Astrocyte (in vitro differentiated cells and primary cell): Measurements from ENCODE around the gene MEGF6. TPM values are rescaled to one million over a fixed set of nuclear protein-coding genes. Genes with fewer than 3 reads are reported as not detected.

Source experiments
- DNase-seq: peaks from one replicate; pipeline ENCODE4 v3.0.0-alpha.2; 2010; ENCODE audit warnings: low read depth
- FAIRE-seq: peaks from 2 replicates; lab custom pipeline; 2011; peaks lifted over from hg19 to GRCh38; lab: Jason Lieb, UNC
- H2AFZ ChIP-seq: 2 replicates; pipeline ENCODE4 v1.6.0; 2012; ENCODE audit warnings: low read depth, low read length, inconsistent platforms
- H3K27ac ChIP-seq: 2 replicates; pipeline ENCODE4 v1.5.1; 2011; ENCODE audit warnings: low read depth, low read length, inconsistent platforms
- H3K27me3 ChIP-seq: 2 replicates; pipeline ENCODE4 v1.6.0; 2011; ENCODE audit warnings: low read length, inconsistent platforms; ENCODE audit not compliant: insufficient read depth
- H3K36me3 ChIP-seq: 2 replicates; pipeline ENCODE4 v1.5.1; 2011; ENCODE audit warnings: low read length, inconsistent platforms; ENCODE audit not compliant: insufficient read depth
- H3K4me1 ChIP-seq: 2 replicates; pipeline ENCODE4 v1.5.1; 2011; ENCODE audit warnings: low read length, inconsistent platforms; ENCODE audit not compliant: insufficient read depth
- H3K4me2 ChIP-seq: 2 replicates; pipeline ENCODE4 v1.6.0; 2012; ENCODE audit warnings: low read length, inconsistent platforms
- H3K4me3 ChIP-seq: 2 replicates; pipeline ENCODE4 v1.5.1; 2011; ENCODE audit warnings: low read depth, mild to moderate bottlenecking, low read length, inconsistent platforms; ENCODE audit not compliant: insufficient read depth
- H3K79me2 ChIP-seq: 2 replicates; pipeline ENCODE4 v1.6.0; 2012; ENCODE audit warnings: mild to moderate bottlenecking, low read length, inconsistent platforms; ENCODE audit not compliant: insufficient read depth
- H3K9ac ChIP-seq: 2 replicates; pipeline ENCODE4 v1.6.0; 2012; ENCODE audit warnings: mild to moderate bottlenecking, low read length, inconsistent platforms
- H3K9me3 ChIP-seq: 2 replicates; pipeline ENCODE4 v1.5.1; 2012; ENCODE audit warnings: low read depth, mild to moderate bottlenecking, low read length, inconsistent platforms; ENCODE audit not compliant: insufficient read depth
- H4K20me1 ChIP-seq: 2 replicates; pipeline ENCODE4 v1.6.0; 2012; ENCODE audit warnings: low read length, inconsistent platforms; ENCODE audit not compliant: insufficient read depth
- H3K27ac Mint-ChIP-seq: one replicate; pipeline ENCODE4 v1.8.0; 2021; ENCODE audit warnings: mild to moderate bottlenecking, mixed read lengths; ENCODE audit not compliant: unreplicated experiment
- H3K27me3 Mint-ChIP-seq: one replicate; pipeline ENCODE4 v1.8.0; 2021; ENCODE audit warnings: low read depth, mixed read lengths; ENCODE audit not compliant: unreplicated experiment
- H3K36me3 Mint-ChIP-seq: one replicate; pipeline ENCODE4 v1.8.0; 2021; ENCODE audit warnings: low read depth, mixed read lengths; ENCODE audit not compliant: unreplicated experiment
- H3K4me1 Mint-ChIP-seq: one replicate; pipeline ENCODE4 v1.8.0; 2021; ENCODE audit warnings: low read depth, mixed read lengths; ENCODE audit not compliant: unreplicated experiment
- H3K4me3 Mint-ChIP-seq: one replicate; pipeline ENCODE4 v1.8.0; 2021; ENCODE audit warnings: mild to moderate bottlenecking, moderate library complexity, mixed read lengths; ENCODE audit not compliant: unreplicated experiment
- H3K9me3 Mint-ChIP-seq: one replicate; pipeline ENCODE4 v1.8.0; 2021; ENCODE audit warnings: mild to moderate bottlenecking, mixed read lengths; ENCODE audit not compliant: unreplicated experiment
- CTCF ChIP-seq: IDR thresholded peaks from 2 replicates; pipeline ENCODE4 v1.5.1; 2011; ENCODE audit warnings: low read depth, mild to moderate bottlenecking, inconsistent platforms, low read length, moderate library complexity; ENCODE audit not compliant: insufficient read depth
- EZH2 ChIP-seq: IDR thresholded peaks from 2 replicates; pipeline ENCODE4 v1.6.1; 2012; ENCODE audit warnings: mild to moderate bottlenecking, low read length, inconsistent platforms; ENCODE audit not compliant: insufficient read depth
- total RNA-seq: library from RNA; stranded (reverse); gene quantifications from 2 replicates; pipeline ENCODE4 v1.2.1, GENCODE V29; 2021

Gene MEGF6
- total RNA-seq, 1 donor from 2014 or later: 14.8 TPM

- TF ChIP-seq CTCF (no peak), EZH2 (no peak)
- peaks cover 6% of the 10 kb centered on the region for H3K4me1 ChIP-seq
- H3K9ac ChIP-seq: no peak overlapping the region
- H3K79me2 ChIP-seq: peaks cover 7% of the 10 kb centered on the region
- H3K9me3 ChIP-seq: no peaks in the 10 kb centered on the region
- no peaks in the 10 kb centered on the region for H3K9me3 Mint-ChIP-seq
- H4K20me1 ChIP-seq: no peaks in the 10 kb centered on the region
- no peaks in the 10 kb centered on the region for H3K4me1 Mint-ChIP-seq
- no peak overlapping the region for H3K4me2 ChIP-seq
- no peak overlapping the region for H3K27ac Mint-ChIP-seq
- H3K4me3 Mint-ChIP-seq: no peak overlapping the region
- H3K27me3 ChIP-seq: peaks cover 61% of the 10 kb centered on the region
- H3K36me3 Mint-ChIP-seq: no peaks in the 10 kb centered on the region
- H3K27me3 Mint-ChIP-seq: peaks cover 56% of the 10 kb centered on the region
- DNase-seq (no peak), FAIRE-seq (no peak)
- H3K27ac ChIP-seq: no peak overlapping the region
- H3K4me3 ChIP-seq: no peak overlapping the region
- no peaks in the 10 kb centered on the region for H3K36me3 ChIP-seq
- no peak overlapping the region for H2AFZ ChIP-seq
Measured at GRCh38 chr1:3653286-3653618, 41.9 kb upstream of the MEGF6 start.

- Histone ChIP-seq H3K27me3 (peaks cover 56% of the 10 kb centered on the region), H3K27ac (no peak overlapping the region), H4K20me1 (no peaks in the 10 kb centered on the region), H3K9ac (no peak overlapping the region), H3K79me2 (peaks cover 7% of the 10 kb centered on the region), H3K4me2 (peak overlapping the region; percentile 15), H2AFZ (no peak overlapping the region), H3K4me1 (peaks cover 6% of the 10 kb centered on the region), H3K4me3 (no peak overlapping the region), H3K36me3 (no peaks in the 10 kb centered on the region), H3K9me3 (no peaks in the 10 kb centered on the region)
- FAIRE-seq (no peak), DNase-seq (no peak)
- H3K27me3 Mint-ChIP-seq: peaks cover 52% of the 10 kb centered on the region
- H3K4me1 Mint-ChIP-seq: no peaks in the 10 kb centered on the region
- H3K4me3 Mint-ChIP-seq: no peak overlapping the region
- H3K27ac Mint-ChIP-seq: no peak overlapping the region
- no peaks in the 10 kb centered on the region for H3K36me3 Mint-ChIP-seq
- peak; percentile 14 for TF ChIP-seq EZH2
- TF ChIP-seq CTCF: no peak
- no peaks in the 10 kb centered on the region for H3K9me3 Mint-ChIP-seq
Measured at GRCh38 chr1:3652548-3653285, 41.4 kb upstream of the MEGF6 start.

GRCh38 chr1:3651930-3652547 is 40.7 kb upstream of the MEGF6 start, which contains the start of gene TP73:
Gene TP73 (plus strand): TSS chr1:3652516. CDS start chr1:3682366, 29,850 bp downstream.
- peaks cover 6% of the 10 kb centered on the region for H3K4me1 ChIP-seq
- no peaks in the 10 kb centered on the region for H3K4me1 Mint-ChIP-seq
- H2AFZ ChIP-seq: no peak within 1 kb of the TSS
- H3K79me2 ChIP-seq: peaks cover 7% of the 10 kb centered on the region
- FAIRE-seq (no peak), DNase-seq (no peak)
- H3K27ac Mint-ChIP-seq: no peak within 1 kb of the TSS
- H3K36me3 ChIP-seq: no peaks in the 10 kb centered on the region
- peaks cover 51% of the 10 kb centered on the region for H3K27me3 ChIP-seq
- no peaks in the 10 kb centered on the region for H3K9me3 Mint-ChIP-seq
- no peaks in the 10 kb centered on the region for H3K9me3 ChIP-seq
- H4K20me1 ChIP-seq: no peaks in the 10 kb centered on the region
- H3K27ac ChIP-seq: no peak within 1 kb of the TSS
- no peak within 1 kb of the TSS for H3K4me3 Mint-ChIP-seq
- H3K4me2 ChIP-seq: peak within 1 kb of the TSS; percentile 30
- H3K9ac ChIP-seq: no peak within 1 kb of the TSS
- no peak for TF ChIP-seq CTCF
- TF ChIP-seq EZH2: peak; percentile 30
- H3K27me3 Mint-ChIP-seq: peaks cover 48% of the 10 kb centered on the region
- no peak within 1 kb of the TSS for H3K4me3 ChIP-seq
- H3K36me3 Mint-ChIP-seq: no peaks in the 10 kb centered on the region
